Left cardiac atrium (tissue), 4 donors: ENCODE data around the gene SLC22A23. TPM values are rescaled to one million over a fixed set of nuclear protein-coding genes. Genes with fewer than 3 reads are reported as not detected.

ENCODE experiments used
- ATAC-seq, 2 donors: fragments of 200-7000 bp; cut with Tn5 transposase; one replicate each; pipeline ENCODE4 v1.9.1; 2020; ENCODE audit warnings: mild to moderate bottlenecking in 2 of 2, moderate library complexity in 2 of 2
- DNase-seq: peaks from one replicate; pipeline ENCODE4 v3.0.0-alpha.2; 2020
- intact Hi-C, 2 donors: fragments of 100-400 bp; cut with DNase I; formaldehyde crosslinking; loops; one replicate each; pipeline versions ENCODE4 v1.14.1 to v1.15.1; 2022 to 2023
- long read RNA-seq: library from polyadenylated mRNA; unstranded; transcript quantifications from one replicate; pipeline ENCODE4 v2.0.0, GENCODE V29; 2021
- total RNA-seq, 2 donors: library from RNA; stranded (reverse); fragmentation: NEBNext Ultra II Directional; extraction: Animal tissue kit (Norgen Biotek cat#: 25700); gene quantifications; one replicate each; pipeline ENCODE4 v1.2.1, GENCODE V29; 2021
- donor health status: DM: no; HTN: yes; CAD: no.
- donor health status: DM: no; HTN: yes; CAD: no; lungs with severe emphysema.
- donor health status: DM: yes; HTN: yes; CAD: no.
- donor health status: Dilated cardiomyopathy.

Gene SLC22A23, protein sequence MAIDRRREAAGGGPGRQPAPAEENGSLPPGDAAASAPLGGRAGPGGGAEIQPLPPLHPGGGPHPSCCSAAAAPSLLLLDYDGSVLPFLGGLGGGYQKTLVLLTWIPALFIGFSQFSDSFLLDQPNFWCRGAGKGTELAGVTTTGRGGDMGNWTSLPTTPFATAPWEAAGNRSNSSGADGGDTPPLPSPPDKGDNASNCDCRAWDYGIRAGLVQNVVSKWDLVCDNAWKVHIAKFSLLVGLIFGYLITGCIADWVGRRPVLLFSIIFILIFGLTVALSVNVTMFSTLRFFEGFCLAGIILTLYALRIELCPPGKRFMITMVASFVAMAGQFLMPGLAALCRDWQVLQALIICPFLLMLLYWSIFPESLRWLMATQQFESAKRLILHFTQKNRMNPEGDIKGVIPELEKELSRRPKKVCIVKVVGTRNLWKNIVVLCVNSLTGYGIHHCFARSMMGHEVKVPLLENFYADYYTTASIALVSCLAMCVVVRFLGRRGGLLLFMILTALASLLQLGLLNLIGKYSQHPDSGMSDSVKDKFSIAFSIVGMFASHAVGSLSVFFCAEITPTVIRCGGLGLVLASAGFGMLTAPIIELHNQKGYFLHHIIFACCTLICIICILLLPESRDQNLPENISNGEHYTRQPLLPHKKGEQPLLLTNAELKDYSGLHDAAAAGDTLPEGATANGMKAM
- 1 to 10 TPM; 4.3 to 5.5 TPM for total RNA-seq
- long read RNA-seq, partial matches to known transcripts = 0 of 15 reads
- long read RNA-seq, other reads (novel, unspliced or antisense) = 15 of 15 reads

DNA sequence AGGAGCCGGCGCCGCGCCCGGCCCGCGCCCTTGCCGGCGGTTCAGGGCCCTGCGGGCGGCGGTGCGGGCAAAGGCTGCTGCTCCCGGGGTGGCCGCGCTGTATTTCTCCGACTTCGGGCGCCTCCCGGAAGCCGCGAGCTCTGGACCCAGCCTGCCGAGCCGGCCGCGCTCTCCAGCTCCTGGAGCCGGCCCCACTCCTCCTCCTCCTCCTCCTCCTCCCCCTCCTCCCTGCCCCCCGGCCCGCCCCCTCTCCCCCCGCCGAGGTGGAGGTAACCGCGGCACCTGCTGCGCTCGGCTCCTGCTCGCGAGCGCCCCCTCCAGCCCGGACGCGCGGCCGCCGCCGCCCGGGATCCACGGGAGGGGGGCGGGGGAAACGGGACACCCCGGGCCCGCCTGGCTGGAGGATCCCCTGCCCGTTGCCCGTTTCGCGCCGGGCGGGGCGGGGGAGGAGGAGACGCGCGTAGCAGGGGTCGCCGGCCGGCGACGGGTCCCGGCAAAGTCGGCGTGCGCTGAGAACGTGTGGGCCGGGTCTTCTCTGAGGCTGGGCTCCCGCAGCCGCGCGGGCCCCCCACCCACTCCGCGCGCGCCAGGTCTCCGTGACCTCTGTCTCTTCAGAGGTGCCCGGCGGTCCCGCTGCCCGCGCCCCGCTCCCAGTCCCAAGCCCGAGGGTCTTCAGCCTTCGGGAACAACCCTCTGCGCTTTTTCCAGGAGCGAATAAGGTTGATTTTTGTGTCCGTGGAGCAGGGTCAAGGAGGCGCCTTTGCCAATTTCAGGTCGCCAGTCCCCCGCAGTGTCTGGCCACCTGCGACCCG, at the start of gene SLC22A23:
SLC22A23 (minus strand) TSS at position 153 of the 812 bp plus-strand sequence. CDS start 491 bp downstream, outside the sequence.
- peak; percentile 60 for DNase-seq
- intact Hi-C loops = loop anchor here in 1 of 2 donors (10.0 kb wide), 2 partner anchors 162 to 278 kb away; no protein-coding TSS in a partner anchor

DNA sequence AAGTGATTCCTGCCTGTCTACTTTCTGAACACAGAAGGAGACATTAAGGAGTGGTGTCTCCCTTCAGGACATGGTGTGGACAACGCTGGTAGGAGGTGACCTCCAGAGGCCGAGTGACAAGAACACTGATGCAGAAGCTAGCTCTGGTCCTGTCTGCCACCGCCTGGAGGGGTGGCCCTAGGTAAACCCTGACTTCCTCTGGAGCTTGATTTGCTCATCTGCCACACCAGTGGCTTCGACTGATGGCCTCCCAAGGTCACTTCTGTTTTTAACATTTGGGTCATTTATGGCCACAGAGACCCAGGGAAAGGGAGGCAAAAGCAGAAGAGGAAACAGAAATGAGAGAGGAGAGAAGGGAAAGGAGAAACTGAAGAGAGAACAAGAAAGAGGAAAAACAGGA, 49.4 kb upstream of the SLC22A23 start:
- intact Hi-C loops = no loop called here
- peak in 1 of 2 donors; percentile 67 for ATAC-seq
- DNase-seq = no peak

More for the DNA sequence above, at the start of gene SLC22A23:
- peak; percentile 85 to 89 for ATAC-seq

DNA sequence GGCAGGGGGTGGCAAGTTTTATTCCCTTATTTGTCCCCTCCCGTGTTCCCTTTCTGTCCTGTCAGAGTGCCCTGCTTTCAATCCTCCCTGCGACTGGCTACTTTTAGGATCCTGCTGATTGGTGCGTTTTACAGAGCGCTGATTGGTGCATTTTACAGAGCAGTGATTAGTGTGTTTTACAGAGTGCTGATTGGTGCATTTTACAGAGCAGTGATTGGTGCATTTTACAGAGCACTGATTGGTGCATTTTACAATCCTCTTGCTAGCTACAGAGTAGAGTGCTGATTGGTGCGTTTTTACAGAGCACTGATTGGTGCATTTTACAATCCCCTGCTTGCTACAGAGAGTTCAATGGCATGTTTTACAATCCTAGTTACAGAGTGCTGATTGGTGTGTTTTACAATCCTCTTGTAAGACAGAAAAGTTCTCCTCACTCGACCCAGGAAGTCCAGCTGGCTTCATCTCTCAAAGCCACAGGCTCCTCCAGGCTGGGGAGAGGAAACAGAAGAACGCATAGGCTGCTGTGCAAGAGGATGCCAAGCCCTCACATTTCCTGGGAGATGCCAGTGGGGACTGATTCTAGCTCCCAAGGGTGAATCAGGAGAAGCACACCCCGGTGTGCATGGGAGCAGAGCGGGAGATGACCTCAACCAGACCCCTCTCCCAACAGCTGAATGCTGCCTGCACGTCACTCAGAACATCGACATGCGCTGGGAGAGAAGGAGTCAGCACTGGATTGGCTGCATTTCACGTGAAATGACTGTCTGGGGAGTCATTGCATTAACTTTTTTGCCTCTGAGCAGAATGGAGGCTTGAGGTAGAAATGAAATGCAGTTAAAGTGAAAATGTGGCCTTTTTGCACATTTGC, 48.3 kb upstream of the SLC22A23 start:
- peak in 1 of 2 donors; percentile 41 for ATAC-seq
- intact Hi-C loops = no loop called here

GRCh38 chr6:3504354-3504753, 47.5 kb upstream of the SLC22A23 start:
- ATAC-seq (no peak), DNase-seq (no peak)
- intact Hi-C loops = no loop called here

More for the DNA sequence above, 48.3 kb upstream of the SLC22A23 start:
- DNase-seq = no peak

GRCh38 chr6:3501826-3502500, 45.1 kb upstream of the SLC22A23 start:
- ATAC-seq = no peak
- intact Hi-C loops = no loop called here
- no peak for DNase-seq

DNA sequence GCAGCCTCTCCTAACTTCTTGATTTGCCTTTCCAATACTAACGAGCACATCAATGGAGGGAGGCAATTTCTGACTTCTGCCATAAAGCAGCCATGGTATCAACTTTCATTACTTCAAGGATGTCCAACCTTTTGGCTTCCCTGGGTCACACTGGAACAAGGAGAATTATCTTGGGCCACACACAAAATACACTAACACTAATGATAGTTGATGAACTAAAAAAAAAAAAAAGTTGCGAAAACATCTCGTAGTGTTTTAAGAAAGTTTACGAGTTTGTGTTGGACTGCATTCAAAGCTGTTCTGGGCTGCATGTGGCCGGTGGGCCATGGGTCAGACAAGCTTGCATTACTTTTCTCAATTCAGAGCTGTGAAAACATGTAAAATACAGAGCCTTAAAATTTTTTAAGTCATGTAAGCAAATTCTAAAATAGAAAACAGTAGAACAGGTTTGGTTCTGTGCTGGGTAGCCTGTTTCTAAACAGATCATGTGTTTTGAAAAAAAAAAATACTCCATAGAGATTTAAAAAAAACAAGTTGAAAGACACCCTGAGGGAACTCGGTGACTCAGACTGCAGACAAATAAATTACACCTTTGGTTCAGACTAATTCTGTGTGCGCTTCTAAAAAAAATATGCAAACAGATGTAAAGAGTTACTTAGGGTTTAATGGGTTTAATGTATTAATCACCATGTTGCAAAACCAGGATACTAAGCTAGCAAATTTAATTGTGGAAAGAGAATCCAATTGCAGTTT, 43.6 kb upstream of the SLC22A23 start:
- ATAC-seq (no peak), DNase-seq (no peak)
- intact Hi-C loops = no loop called here

- ATAC-seq (no peak), DNase-seq (no peak)
- intact Hi-C loops = no loop called here
Observed at GRCh38 chr6:3499603-3500002, 42.8 kb upstream of the SLC22A23 start.

DNA sequence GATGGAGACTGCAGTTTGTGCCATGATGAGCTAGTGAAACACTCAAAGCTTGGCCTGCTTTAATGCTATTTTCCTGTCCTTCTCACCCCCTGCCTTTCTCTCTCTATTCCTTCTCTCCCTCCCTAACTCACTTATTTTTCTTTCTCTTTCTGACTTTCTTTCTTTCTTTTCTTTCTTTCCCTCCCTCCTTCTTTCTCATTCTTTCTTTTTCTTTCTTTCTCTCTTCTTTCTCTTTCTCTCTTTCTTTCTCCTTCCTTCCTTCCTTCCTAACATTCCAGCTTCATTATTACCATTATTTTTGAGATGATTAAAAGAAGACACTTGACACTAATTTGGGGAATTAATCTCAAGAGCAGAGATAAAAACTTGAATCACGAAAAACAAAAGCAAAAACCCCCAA, 39.5 kb upstream of the SLC22A23 start:
- intact Hi-C loops = no loop called here
- no peak for ATAC-seq
- DNase-seq = no peak

DNA sequence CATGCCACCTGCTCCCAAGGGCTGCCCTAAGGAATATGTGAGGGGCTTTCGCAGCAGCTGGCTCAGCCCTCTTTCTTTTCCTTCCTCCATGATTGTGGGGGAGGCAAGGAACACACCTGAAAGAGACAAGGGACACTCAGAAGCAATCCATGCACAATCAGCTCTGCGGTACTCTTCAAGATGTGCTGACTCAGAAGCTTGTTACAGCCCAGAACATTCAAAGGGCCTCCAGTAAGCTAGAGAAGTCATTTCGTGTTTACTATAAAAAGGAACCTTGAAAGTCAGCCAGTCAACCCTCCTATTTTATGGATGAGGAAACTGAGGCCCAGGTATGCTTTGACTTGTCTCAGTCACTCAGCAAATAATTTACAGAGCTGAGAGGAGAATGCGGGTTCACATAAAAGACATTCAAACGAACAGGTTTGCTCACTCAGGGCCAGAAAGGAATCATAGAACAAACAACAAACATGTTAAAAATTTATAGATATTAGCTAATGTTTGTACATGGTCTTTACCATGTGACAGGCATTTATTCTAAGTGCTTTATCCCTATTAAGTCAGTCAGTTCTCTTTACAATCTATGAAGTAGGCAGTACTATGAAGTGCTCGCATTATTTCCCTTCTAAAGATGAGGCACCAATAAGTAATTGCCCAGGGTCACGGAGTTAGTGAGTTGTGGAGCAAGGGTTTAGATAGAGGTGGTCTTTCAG, 37.7 kb upstream of the SLC22A23 start:
- no peak for DNase-seq
- intact Hi-C loops = no loop called here
- no peak for ATAC-seq

DNA sequence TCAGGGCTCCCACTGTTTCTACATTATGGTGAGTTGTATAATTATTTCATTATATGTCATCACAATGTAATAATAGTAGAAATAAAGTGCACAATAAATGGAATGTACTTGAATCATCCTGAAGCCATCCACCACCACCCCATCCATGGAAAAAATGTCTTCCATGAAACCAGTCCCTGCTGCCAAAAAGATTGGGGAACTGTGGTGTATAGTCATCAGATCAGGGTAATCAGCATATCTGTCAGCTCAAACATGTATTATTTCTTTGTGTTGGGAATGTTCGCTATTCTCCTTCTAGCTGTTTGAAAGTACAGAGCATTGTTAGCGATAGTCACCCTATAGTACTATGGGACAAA, 33.8 kb upstream of the SLC22A23 start:
- intact Hi-C loops = no loop called here
- no peak for ATAC-seq
- DNase-seq = no peak

DNA sequence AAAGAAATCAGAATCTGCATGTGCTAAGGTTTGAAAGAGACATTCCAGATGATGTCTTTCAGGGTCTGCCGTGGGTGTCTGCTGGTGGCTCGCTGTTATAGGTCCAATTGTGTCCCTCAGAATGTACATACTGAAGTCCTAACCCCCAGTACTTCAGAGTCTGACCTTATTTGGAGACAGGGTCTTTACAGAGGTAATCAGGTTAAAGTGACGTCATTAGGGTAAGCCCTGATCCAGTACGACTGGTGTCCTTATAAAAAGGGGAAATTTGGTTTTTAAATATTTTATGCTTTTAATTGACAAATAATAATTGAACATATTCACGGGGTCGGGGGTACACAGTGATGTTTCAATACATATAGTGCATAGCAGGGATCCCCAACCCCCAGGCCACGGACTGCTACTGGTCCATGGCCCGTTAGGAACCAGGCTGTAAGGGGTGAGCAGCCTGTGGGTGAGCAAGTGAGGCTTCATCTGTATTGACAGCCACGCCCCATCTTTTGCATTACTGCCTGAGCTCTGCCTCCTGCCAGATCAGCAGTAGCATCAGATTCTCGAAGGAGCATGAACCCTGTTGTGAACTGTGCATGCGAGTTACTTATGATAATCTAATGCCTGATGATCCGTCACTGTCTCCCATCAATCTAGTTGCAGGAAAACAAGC, 33.2 kb upstream of the SLC22A23 start:
- no peak for DNase-seq
- intact Hi-C loops = no loop called here
- ATAC-seq = no peak

GRCh38 chr6:3489027-3489757, 32.3 kb upstream of the SLC22A23 start:
- ATAC-seq = no peak
- intact Hi-C loops = no loop called here
- no peak for DNase-seq

DNA sequence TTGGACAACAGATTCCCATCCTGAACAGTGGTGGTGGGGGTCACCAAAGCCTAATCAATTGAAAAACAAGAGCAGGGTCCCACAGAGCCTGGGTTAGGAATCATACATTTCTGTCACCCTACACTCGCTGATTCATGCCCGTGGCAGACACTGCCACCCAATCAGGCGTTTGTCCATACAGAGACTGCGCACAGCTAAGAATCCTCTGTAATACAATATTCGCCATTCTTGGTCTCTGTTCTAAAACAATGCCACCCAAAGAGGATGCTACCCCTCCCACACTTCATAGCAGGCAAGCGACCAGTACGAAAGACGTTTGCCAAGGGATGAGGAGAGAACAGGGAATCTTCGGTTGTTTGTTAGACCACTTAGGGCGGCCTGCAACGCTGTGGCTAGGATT, 28.1 kb upstream of the SLC22A23 start:
- no peak for ATAC-seq
- no peak for DNase-seq
- intact Hi-C loops = no loop called here

DNA sequence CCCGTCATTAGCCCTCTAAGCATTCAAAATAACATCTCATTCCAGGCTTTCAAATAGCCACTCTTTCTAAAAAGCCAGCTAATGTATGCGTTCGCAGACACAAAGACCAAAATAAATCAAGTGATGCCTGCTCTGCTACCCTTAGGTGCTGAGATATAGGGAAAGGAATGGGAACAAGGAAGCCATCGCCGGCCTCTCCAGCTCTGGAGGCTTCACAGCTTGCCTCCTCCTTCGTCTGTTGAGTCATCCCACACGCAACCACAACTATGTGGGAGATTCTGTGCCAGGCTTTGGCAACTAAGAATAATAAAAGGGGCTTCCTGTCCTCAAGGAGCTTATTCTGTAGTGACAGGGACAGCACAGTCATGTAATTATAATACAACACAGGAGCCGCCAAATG, 27.3 kb upstream of the SLC22A23 start:
- ATAC-seq (no peak), DNase-seq (no peak)
- intact Hi-C loops = no loop called here

DNA sequence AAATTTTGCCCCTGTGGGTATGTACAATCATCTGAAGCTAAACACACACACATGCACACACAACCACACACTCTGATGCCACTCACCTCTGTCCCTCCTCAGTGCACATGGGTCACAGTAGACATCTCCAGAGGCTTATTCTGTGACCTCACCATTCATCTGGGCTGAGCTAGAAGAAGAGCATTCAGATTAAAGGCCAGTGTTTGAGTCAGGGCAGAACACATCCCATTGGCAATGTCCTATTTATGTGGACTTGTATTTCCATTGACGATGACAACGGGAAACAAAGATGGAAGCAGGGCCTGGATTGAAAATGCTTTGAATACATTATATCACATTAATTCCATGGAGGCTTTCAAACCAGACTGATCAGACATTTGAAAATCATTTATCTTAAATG, 26.8 kb upstream of the SLC22A23 start:
- ATAC-seq (no peak), DNase-seq (no peak)
- intact Hi-C loops = no loop called here

DNA sequence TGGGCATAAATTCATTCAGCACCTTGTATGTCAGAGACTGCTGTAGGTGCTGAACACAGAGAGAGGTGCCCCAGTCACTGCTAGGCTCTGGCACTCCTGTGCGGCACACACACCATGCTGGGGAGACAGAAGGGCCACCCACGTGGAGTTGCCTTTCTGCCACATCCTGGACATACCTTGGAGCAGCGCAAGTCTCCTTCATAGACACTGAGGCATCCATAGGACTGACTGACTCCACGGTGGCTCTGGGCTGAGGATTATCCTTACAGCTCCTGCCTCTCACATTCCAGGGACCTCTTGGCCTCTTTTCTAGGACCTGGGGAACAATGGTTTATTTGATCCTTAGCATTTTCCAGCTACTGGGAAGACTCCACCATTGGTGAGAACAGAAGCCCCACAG, 26.0 kb upstream of the SLC22A23 start:
- no peak for ATAC-seq
- intact Hi-C loops = no loop called here
- no peak for DNase-seq
